AG20443 (cell line): Measurements from ENCODE around the gene OR52H1.

Source experiments
- DNase-seq: peaks from one replicate; pipeline ENCODE4 v3.0.0; 2012; ENCODE audit warnings: low spot score, mixed read lengths

The OR52H1 gene

GRCh38 chr11:5531053-5531831 is 17.1 kb downstream of the OR52H1 start:
- DNase-seq, result no peak

GRCh38 chr11:5528495-5528894 is 19.8 kb downstream of the OR52H1 start:
- DNase-seq, result no peak

- no peak for DNase-seq
Observed at GRCh38 chr11:5527716-5528115, 20.6 kb downstream of the OR52H1 start.

GRCh38 chr11:5524756-5525155 is 23.6 kb downstream of the OR52H1 start:
- DNase-seq, result no peak

- DNase-seq, result no peak
Observed at GRCh38 chr11:5522308-5522707, 26.0 kb downstream of the OR52H1 start.

GRCh38 chr11:5521540-5521939 is 26.8 kb downstream of the OR52H1 start:
- no peak for DNase-seq

GRCh38 chr11:5516599-5516998 is 31.7 kb downstream of the OR52H1 start, which contains the start of gene UBQLNL:
Gene UBQLNL (minus strand): TSS chr11:5516699. CDS start chr11:5516441, 258 bp downstream.
- no peak for DNase-seq

GRCh38 chr11:5514841-5515240 is 33.5 kb downstream of the OR52H1 start:
- DNase-seq, result no peak

GRCh38 chr11:5509803-5510202 is 38.5 kb downstream of the OR52H1 start, which contains the start of gene UBQLN3:
Gene UBQLN3 (minus strand): TSS chr11:5509957. CDS start chr11:5509558, 399 bp downstream.
- DNase-seq, result no peak

- no peak for DNase-seq
Observed at GRCh38 chr11:5508605-5509004, 39.7 kb downstream of the OR52H1 start.

- DNase-seq, result no peak
Observed at GRCh38 chr11:5507933-5508305, 40.4 kb downstream of the OR52H1 start.

- DNase-seq, result no peak
Observed at GRCh38 chr11:5507177-5507932, 41.0 kb downstream of the OR52H1 start.

- DNase-seq, result no peak
Observed at GRCh38 chr11:5505363-5506048, 42.8 kb downstream of the OR52H1 start.

- no peak for DNase-seq
Observed at GRCh38 chr11:5504403-5504921, 43.9 kb downstream of the OR52H1 start.

GRCh38 chr11:5500393-5500801 is 47.9 kb downstream of the OR52H1 start:
- no peak for DNase-seq

GRCh38 chr11:5499671-5500070 is 48.7 kb downstream of the OR52H1 start:
- no peak for DNase-seq
